ENCODE results near the gene MAIP1.
A peak's percentile ranks its signal among the peaks of the same experiment; 100 is the strongest.

Gene MAIP1

GRCh38 chr2:199950396-199950795, 5.0 kb upstream of the MAIP1 start:
- DNase-seq: no peak

DNA sequence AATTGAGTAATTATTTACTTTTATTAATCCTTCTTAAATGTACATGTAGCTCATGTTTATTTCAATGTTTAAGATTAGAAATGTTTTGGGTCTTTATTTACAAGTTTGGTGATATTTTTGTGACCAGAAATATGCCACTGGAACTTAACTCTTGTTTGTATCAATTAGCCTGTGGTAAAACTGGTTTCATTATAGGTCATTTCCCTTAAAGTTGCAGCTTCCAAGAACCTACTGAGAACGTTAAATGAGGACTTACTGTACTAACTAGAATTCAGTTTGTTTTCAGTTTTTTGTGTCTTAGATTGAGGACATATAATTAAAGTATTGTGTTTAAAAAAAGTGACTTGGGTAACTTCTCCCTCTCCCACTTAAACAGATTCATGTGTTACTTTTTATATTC, 4.4 kb upstream of the MAIP1 start:
- no peak for DNase-seq

DNA sequence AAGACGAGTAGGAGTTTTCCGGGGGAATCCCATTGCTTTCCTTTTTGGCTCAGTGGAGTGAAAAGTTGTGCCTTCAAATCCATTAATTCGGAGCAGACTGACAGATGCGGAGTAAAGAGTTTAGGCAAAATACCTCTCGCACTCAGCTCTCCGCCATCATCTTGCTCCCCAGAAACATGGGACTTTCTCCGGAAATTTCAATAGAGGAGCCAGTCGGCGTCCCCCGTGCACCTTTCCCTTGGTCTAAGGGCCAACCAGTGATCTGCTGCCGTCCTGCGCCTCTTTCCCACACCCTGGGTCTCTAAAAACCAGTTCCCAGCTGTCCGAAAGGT, 409 bp upstream of the MAIP1 start:
- DNase-seq: no peak

GRCh38 chr2:199956062-199956380, 639 bp downstream of the MAIP1 start:
- no peak for DNase-seq

GRCh38 chr2:199958014-199958413, 2.6 kb downstream of the MAIP1 start:
- no peak for DNase-seq

DNA sequence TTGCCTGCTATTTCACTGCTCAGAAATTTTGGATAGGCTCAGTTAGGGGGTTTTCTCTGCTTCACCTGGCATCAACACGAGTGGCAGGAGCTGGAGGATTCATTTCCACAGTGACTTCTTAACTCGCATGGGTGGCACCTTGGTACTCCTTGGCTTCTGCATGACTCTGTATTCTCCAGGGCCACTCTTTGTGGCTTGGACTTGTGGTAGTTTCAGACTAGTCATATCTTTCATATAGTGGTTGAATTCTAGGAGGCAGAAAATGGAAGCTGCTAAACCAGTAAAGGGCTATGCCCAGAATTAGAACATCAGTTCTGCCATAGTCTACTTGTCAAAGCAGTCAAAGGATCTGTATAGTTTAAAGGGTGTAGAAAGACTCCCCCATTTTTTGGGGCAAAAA, 6.8 kb downstream of the MAIP1 start:
- no peak for DNase-seq

DNA sequence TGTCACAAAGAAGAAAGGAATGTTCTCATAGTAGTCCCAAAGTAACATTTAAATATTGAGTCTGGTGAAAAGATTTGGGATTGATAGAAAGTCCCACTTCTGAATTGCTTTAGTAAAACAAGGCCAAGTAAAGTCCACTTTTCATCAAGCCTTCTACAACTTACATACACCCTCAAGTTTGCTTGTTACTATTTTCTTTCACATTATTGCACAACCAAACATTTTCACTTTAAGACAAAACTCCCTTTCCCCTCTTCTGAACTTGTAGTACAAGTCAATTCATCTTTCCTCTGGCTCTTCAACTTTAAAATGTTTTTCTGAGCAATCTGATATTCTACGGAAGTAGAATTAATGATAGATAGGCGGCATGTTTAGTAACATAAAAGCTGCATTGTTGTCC, 11.0 kb downstream of the MAIP1 start:
- no peak for DNase-seq

DNA sequence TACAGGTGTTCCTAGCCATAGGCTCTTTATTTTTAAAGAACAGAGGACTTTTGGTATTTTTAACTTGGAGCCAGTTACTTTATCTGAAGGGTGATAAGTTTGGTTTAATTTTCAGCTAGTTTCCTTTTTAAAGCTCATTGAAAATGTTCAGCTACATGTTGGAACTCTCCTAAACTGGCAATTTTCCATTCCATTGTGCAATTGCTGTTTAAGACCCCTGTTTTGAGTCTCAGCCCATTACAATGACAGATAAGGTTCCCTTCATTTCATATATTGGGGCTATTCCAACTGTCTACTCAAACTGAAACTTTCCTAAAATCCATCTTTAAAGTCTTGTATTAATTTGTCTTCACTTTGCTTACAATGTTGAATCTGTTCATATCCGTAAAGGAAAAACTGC, 11.6 kb downstream of the MAIP1 start:
- DNase-seq: no peak

DNA sequence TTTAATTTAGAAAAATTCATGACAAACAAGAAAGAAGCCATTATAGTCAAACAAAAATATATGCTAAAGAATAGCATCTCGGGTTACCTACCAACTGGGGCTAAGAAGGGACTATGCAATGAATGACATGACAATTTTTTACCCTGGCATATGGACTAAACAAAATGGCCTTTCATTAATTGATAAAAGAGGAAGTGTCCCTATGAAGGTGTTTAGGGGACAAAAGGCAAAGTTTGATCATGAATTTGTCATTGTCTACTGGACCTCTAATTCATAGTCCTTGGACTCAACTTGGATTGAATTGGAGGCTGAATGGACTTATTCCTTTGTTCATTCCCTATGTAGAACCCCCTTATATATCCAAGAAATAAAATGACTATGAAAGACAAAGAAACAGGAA, 12.7 kb downstream of the MAIP1 start:
- DNase-seq: no peak

GRCh38 chr2:199972088-199972626, 16.8 kb downstream of the MAIP1 start:
- DNase-seq: no peak

GRCh38 chr2:199973703-199974102, 18.3 kb downstream of the MAIP1 start:
- DNase-seq: no peak

- DNase-seq: no peak
These were observed 20.0 kb downstream of the MAIP1 start for GRCh38 chr2:199975273-199975895.

DNA sequence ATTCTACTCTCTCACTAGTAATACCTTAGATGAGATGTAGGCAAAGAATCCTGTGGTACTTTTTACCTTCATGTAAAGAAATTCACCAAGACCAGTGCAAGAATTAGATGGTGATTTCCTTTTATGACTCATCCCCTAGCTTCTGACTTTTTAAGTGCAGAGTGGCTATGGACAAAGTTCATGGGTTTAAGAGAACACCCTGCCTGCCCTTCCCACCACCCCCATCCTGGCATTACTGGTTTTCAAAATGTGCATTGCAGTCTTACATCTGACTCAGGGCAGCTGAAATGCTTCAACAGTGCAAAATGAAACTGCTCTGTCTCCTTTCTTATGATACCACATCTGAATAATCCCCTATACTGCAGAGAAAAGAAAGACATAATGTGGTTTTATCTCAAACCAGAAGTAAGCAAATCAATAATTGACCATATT, 22.6 kb downstream of the MAIP1 start:
- DNase-seq: no peak

DNA sequence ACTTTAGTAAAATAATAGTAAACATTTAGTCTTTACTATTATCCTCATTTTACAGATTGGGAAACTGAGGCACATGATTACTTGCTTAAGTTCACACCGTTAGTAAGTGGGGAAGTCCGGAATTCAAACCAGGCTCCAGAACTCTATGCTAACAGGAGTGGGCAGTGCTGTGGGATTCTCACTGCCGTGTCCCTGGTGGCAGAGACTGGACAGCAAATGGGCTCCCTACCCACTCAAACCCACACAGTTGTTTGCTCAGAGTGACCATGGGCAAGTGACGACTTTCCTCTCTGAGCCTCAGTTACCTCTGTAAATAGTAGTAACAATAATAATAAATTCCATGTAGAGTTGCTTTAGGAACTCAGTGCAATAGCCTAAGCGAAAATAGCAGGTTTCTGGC, 24.0 kb downstream of the MAIP1 start:
- DNase-seq: no peak

- DNase-seq: peak; percentile 68
These were observed 24.6 kb downstream of the MAIP1 start for GRCh38 chr2:199979832-199980628.

GRCh38 chr2:199982126-199982843, 26.9 kb downstream of the MAIP1 start:
- DNase-seq: no peak

GRCh38 chr2:199983534-199983933, 28.2 kb downstream of the MAIP1 start:
- no peak for DNase-seq

GRCh38 chr2:199984159-199984558, 28.8 kb downstream of the MAIP1 start:
- no peak for DNase-seq

- no peak for DNase-seq
These were observed 29.4 kb downstream of the MAIP1 start for GRCh38 chr2:199984755-199985154.

DNA sequence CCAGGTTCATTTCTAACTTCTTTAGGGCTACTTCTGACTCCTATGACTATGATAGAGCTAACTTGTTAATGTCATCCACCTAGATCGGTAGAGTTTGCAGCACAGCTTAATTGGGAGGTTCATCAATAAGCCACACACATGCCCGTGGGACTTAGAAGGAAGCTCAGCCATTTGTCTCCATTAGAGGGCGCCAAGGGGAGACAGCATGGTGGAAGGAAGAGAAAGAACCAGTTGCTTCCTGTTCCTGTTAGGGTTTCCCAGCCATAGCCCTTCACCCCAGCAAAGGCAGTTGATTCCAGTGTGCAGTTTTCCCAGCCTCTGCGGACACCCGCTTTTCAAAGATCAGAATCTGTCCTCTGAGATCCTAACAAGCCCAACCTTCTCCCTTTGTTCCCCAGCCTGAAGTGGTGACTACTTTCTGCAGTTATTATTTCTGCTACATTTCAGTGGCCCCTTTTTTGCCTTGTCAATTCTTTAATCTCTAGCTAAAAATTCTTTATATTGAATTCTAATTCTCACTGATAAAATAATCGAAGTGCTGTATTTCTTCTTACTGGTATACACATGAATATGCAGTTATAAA, 30.3 kb downstream of the MAIP1 start:
- DNase-seq: peak; percentile 40

- no peak for DNase-seq
These were observed 32.2 kb downstream of the MAIP1 start for GRCh38 chr2:199987586-199987985.

DNA sequence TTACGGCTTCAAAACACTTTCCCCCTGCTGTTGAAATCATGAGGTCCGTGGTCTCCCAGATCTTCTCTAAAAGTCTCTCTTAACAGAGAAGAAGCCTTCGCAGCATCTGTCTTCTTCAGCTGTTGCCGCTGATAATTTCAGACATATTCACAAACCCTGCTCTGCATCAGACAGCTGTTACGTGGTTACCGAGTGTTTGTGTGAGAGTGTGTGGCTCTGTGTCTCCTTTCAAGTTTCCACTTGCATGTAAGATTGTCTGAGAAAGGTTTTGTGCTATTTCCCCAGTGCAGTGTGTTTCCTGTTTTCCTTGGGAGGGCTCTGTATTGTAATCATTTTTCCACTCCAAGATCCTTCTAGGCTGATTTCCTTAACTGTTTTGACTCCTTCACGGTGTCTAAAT, 32.8 kb downstream of the MAIP1 start:
- DNase-seq: no peak

GRCh38 chr2:199989822-199990221, 34.4 kb downstream of the MAIP1 start:
- no peak for DNase-seq

DNA sequence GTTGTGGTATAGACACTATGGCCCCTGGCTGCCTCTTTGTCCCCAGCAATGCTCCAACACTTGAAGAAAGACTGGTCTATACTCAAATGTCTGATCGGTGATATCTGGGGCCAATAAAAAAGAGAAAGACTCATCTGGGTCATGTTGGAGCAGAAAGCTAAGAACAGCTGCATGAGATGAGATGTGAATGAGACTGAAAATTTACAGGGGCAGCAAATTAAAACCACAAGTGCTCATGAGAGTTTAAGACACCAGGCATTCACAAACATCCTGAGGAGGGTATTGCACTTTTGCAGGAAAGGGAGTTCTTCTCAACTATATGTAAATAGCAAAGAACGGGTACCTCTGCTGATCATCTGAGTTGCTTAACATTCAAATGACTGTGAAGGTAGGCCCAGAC, 36.3 kb downstream of the MAIP1 start:
- no peak for DNase-seq
